AG09319 (cell line): ENCODE results near the gene OTOL1.

Experiments used
- DNase-seq: peaks from one replicate; pipeline ENCODE4 v3.0.0-alpha.2; 2010; ENCODE audit warnings: low read depth; ENCODE audit errors: extremely low read depth
- CTCF ChIP-seq: IDR thresholded peaks from 2 replicates; pipeline ENCODE4 v1.5.1; 2011; ENCODE audit warnings: low read depth, mild to moderate bottlenecking, inconsistent platforms, low read length, moderate library complexity

The OTOL1 gene

GRCh38 chr3:161496508-161496907, at the start of gene OTOL1:
Gene OTOL1, plus strand, starts transcription at chr3:161496808. Its CDS starts 0 bp downstream, at chr3:161496808.
- no peak for DNase-seq
- TF ChIP-seq CTCF: no peak

DNA sequence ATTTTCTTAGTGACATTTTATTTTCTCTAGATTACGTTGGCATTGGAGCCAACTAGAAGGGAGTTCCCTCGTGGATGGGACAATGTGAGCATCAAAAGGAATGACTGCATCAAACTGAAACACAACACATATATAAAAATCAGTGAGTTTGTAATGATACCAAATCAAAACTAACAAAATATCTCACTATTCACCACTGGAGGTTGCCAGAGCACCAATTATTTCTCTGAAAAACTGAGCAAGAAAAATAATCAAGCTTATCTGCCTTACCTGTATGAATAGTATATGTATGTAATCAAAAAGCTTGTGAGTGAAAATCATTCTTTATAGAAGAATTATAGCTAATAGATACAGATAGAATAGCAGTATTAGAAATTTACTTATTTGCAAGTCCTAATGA, 46.8 kb upstream of the OTOL1 start:
- TF ChIP-seq CTCF: no peak
- no peak for DNase-seq

- no peak for TF ChIP-seq CTCF
- no peak for DNase-seq
Measured at GRCh38 chr3:161452179-161452578, 44.4 kb upstream of the OTOL1 start.

- TF ChIP-seq CTCF: no peak
- DNase-seq: no peak
Measured at GRCh38 chr3:161454615-161455014, 42.0 kb upstream of the OTOL1 start.

- TF ChIP-seq CTCF: no peak
Measured at GRCh38 chr3:161455962-161456361, 40.6 kb upstream of the OTOL1 start.

DNA sequence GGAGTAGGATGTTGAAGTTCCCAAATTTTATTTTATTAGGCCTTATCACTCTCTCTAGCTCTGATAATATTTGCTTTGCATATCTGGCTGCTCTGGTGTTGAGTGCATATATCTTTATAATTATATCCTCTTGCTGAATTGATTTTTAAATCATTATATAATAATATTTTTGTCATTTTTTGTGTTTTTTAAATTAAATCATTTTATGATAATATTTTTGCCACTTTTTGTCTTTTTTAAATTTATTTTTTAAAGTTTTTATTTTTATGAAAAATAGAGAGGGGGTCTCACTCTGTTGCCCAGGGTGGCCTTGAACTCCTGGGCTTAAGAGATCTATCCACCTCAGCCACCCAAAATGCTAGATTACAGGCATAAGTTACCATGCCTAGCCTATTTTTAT, 34.5 kb upstream of the OTOL1 start:
- DNase-seq: no peak
- TF ChIP-seq CTCF: no peak

More at GRCh38 chr3:161455962-161456361, 40.6 kb upstream of the OTOL1 start:
- DNase-seq: no peak

DNA sequence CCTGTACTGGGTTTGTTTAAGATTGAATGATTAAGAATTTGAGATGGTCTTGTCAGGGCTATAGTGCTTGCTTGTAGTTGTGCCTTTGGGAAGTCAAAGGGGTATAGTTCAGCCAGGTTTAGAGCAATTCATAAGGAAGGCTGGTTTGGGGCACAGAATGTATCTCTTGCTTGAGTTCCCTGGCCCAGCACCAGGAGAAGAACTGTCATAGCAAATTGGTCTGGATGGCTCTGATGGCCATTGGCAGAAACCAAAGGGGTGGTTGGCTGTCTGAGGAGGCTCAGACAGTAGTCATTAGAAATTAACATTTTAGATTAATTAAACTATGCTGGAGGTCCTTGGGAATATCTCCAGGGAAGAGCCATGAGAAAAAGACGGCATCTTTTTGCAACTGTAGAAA, 25.4 kb upstream of the OTOL1 start:
- no peak for TF ChIP-seq CTCF
- no peak for DNase-seq
